ENCODE results near the gene PXN.
"Not testable (repeated sequence)": the region's sequence is repeated elsewhere in the genome, so short reads cannot be mapped to it uniquely, and the experiment has no call there.

The PXN gene

GRCh38 chr12:120204171-120204570, 61.4 kb downstream of the PXN start:
- no peak for DNase-seq

- no peak for DNase-seq
Observed at GRCh38 chr12:120200364-120200800, 65.1 kb downstream of the PXN start.

- DNase-seq = peak in 1 of 2 donors; percentile 22
Observed at GRCh38 chr12:120199595-120200306, 65.8 kb downstream of the PXN start.

GRCh38 chr12:120199025-120199424, 66.5 kb downstream of the PXN start:
- DNase-seq = no peak

- DNase-seq = no peak
Observed at GRCh38 chr12:120197542-120197887, 68.0 kb downstream of the PXN start.

GRCh38 chr12:120196817-120197541, 68.6 kb downstream of the PXN start:
- not testable (repeated sequence) for DNase-seq

GRCh38 chr12:120196363-120196762, 69.2 kb downstream of the PXN start:
- no peak for DNase-seq

- DNase-seq = peak; percentile 85 to 89
Observed at GRCh38 chr12:120194534-120195395, 70.8 kb downstream of the PXN start, which contains the start of gene GCN1. GCN1 (minus strand) TSS chr12:120194715; CDS start chr12:120194697, 18 bp downstream.

- DNase-seq = no peak
Observed at GRCh38 chr12:120194226-120194533, 71.3 kb downstream of the PXN start.

GRCh38 chr12:120193286-120193685, 72.2 kb downstream of the PXN start:
- not testable (repeated sequence) for DNase-seq

GRCh38 chr12:120190985-120191480, 74.5 kb downstream of the PXN start:
- DNase-seq = no peak

GRCh38 chr12:120190386-120190785, 75.1 kb downstream of the PXN start:
- no peak for DNase-seq

- no peak for DNase-seq
Observed at GRCh38 chr12:120186654-120187053, 78.9 kb downstream of the PXN start.

- no peak for DNase-seq
Observed at GRCh38 chr12:120183211-120183631, 82.3 kb downstream of the PXN start.

GRCh38 chr12:120181991-120182631, 83.4 kb downstream of the PXN start:
- no peak for DNase-seq

GRCh38 chr12:120180975-120181374, 84.6 kb downstream of the PXN start:
- no peak for DNase-seq

GRCh38 chr12:120175537-120175936, 90.0 kb downstream of the PXN start:
- no peak for DNase-seq

- DNase-seq = no peak
Observed at GRCh38 chr12:120175062-120175461, 90.5 kb downstream of the PXN start.

GRCh38 chr12:120172053-120172452, 93.5 kb downstream of the PXN start:
- DNase-seq = no peak

- no peak for DNase-seq
Observed at GRCh38 chr12:120170631-120171030, 94.9 kb downstream of the PXN start.

GRCh38 chr12:120169946-120170345, 95.6 kb downstream of the PXN start:
- DNase-seq = no peak

GRCh38 chr12:120168337-120168736, 97.2 kb downstream of the PXN start:
- no peak for DNase-seq

Measured in CD4-positive, alpha-beta T cell treated with Interleukin-1 beta for 1 hour (primary cell).